Right lobe of liver (tissue), 4 donors: ENCODE data around the gene SMC1B.
"Not testable (repeated sequence)": the region's sequence is repeated elsewhere in the genome, so short reads cannot be mapped to it uniquely, and the experiment has no call there.

Source experiments
- CTCF ChIP-seq, 4 donors: fragments of 200-600 bp in 3 of 4; fragments of 450-650 bp in 1 of 4; IDR thresholded peaks; one replicate each; pipeline versions ENCODE4 v1.5.1 to v1.8.0; 2016 to 2022; ENCODE audit warnings: antibody characterized with exemption in 4 of 4, mild to moderate bottlenecking in 2 of 4
- POLR2A ChIP-seq: fragments of 450-650 bp; IDR thresholded peaks from one replicate; pipeline ENCODE4 v1.6.1; 2017; ENCODE audit warnings: antibody characterized with exemption, mild to moderate bottlenecking
- donor health status: DM: no; HTN: no; CAD: no.
- donor health status: DM: no; HTN: no; CAD: no.
- donor health status: DM: no; HTN: yes; CAD: no.

- TF ChIP-seq CTCF (IDR thresholded peaks at IDR 0.05); POLR2A: not testable (repeated sequence)
These were observed 23.6 kb upstream of the SMC1B start for GRCh38 chr22:45436871-45437517.
